ENCODE data around the gene GALP.
"Not testable (repeated sequence)": the region's sequence is repeated elsewhere in the genome, so short reads cannot be mapped to it uniquely, and the experiment has no call there.

Gene GALP

DNA sequence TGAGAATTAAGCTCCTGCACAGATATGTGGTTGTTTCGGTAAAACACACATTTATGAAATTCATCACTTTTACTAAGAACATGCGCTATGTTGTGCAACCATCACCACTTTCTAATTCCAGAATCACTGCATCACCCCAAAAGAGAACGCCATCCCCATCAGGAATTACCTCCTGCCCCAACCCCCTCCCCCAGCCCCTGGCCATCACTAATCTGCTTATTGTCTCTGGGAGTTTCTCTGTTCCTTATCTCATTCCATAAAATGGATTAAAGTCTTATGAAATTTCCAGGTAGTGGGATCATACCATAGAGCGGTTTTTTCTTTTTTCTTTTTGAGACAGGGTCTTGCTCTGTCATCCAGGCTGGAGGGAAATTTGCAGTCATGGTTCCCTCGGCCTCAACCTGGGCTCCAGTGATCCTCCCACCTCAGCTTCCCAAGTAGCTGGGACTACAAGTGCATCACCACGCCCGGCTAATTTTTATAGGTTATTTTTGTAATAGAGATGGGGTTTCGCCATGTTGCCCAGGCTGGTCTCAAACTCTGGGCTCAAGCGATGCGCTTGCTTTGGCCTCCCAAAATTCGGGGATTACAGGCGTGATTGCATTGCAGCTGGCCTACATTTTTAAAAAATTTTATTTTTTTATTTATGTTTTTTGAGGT, 18.3 kb downstream of the GALP start:
- no peak for DNase-seq

DNA sequence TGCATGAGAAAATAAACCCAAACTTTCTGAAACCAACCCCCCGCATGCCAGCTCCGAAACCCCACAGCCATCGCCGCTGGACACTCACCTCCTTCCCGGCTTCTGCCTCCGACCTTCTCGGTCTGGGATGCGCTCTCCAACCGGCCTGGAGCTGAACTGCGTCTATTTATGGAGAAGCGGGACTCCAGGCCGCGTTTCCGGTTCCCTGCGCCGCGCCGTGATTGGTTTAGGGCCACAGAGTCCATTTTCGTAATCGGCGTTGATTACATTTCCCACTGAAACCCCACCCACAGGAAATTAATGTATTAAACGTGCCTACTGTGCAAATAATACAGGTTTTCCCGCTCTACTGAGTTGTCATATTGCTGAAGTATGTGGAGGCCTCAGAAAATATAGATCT, 21.8 kb downstream of the GALP start, which contains the start of gene ZSCAN5B:
Gene ZSCAN5B (minus strand): TSS at position 138 of the 400 bp plus-strand sequence. CDS start 4,731 bp downstream, outside the sequence.
- DNase-seq, result not testable (repeated sequence)

DNA sequence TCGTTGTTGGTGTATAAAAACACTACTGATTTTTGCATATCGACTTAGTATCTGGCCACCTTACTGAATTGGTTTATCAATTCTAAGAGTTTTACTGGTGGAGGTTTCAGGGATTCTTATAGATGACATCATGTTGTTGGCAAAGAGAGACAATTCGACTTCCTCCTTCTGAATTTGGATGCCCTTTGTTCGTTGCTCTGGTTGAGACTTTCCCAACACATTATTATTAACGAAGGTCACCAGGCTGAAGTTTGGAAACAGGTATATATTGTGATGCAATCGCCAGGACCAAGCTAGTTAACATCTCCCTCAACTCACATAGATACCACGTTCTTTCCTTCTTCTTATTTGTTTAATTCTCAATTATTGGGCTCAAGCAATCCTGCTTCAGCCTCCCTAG, 23.9 kb downstream of the GALP start:
- DNase-seq, result no peak

DNA sequence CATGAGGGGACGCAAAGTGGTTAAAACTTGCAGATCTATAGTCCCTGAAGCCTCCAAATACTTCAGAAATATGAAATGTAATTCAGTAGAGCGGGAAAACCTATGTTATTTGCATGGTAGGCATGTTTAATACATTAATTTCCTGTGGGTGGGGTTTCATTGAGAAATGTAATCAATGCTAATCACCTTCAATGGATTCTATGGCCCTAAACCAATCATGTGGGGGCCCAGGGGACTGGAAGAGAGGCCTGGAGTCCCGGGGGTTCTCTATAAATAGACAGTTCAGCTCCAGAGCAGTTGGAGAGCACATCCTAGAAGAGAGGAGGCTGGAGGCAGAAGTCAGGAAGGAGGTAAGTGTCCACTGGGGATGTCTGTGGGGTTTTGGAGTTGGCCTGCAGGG, 26.2 kb downstream of the GALP start, which contains the start of gene ZSCAN5C:
Gene ZSCAN5C (plus strand): TSS at position 301 of the 400 bp plus-strand sequence. CDS start 3,641 bp downstream, outside the sequence.
- no peak for DNase-seq

DNA sequence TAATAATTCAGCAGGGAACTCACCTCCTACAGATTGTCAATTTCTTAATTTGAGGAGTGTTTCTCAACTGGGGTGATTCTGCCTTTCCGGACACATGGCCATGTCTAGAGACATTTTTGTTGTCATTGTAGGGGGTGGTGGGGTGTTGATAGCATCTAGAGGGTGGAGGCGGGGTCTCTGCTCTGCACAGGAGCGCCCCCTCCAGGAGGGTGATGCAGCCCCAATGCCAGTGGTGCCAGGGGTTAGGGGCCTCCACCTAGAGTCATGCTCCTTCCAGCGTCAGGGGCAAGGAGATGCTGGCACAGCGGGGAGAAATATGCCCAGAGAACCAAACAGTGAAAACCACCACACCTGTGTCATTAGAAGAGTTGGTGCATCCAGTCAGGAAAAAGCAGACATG, 31.8 kb downstream of the GALP start:
- not testable (repeated sequence) for DNase-seq

DNA sequence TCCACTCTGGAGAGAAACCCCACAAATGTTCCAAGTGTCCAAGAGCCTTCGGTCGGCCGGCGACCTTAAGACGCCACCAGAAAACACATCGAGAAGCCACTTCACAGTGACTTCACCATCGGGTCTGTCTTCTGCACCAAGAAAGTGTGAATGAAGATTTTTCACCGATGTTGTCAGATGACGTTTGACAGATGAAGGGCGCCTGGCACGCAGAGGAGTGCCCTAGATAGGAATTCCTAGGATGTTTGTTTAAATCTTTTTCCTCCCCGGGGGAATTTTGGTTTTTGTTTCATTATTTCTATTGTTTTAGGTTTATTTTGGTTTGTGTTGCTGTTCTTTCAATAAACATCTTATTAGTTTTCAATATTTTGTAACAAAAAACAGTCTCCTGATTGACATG, 33.3 kb downstream of the GALP start:
- DNase-seq, result no peak

DNA sequence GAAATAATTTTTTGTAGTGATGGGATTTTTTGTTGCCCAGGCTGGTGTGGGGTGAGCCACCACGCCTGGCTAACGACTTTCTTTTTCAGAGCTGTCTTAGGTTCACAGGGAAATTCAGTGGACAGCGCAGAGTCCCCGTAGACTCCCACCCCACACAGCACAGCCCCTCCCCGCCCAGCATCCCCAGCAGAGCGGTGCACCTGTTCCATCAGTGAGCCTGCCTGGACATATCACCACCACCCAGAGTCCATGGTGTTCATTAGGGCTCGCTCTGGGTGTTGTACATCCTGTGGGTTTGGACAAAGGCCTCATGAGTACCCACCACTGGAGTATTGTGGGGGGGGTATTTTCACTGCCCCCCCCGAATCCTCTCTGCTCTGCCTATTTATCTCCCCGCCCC, 34.2 kb downstream of the GALP start:
- DNase-seq, result not testable (repeated sequence)

DNA sequence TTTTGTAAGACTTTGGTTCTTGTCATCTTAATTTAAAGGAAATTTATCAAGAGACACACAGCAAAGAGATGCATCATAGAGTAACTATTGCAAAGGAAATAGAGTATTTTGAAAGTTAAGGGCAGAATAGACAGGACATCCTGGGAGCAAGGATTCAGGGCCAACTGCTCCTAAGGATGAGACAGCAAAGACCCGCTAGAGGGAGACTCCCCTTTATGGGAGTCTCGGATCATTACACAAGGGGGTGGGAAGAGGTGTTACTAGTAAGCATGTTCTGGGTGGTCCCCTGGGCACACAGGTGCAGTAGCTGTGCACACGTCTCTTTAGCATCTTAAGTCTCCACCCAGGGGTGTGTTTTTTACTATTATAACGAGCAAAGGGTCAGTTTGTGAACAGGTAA, 35.9 kb downstream of the GALP start:
- no peak for DNase-seq

DNA sequence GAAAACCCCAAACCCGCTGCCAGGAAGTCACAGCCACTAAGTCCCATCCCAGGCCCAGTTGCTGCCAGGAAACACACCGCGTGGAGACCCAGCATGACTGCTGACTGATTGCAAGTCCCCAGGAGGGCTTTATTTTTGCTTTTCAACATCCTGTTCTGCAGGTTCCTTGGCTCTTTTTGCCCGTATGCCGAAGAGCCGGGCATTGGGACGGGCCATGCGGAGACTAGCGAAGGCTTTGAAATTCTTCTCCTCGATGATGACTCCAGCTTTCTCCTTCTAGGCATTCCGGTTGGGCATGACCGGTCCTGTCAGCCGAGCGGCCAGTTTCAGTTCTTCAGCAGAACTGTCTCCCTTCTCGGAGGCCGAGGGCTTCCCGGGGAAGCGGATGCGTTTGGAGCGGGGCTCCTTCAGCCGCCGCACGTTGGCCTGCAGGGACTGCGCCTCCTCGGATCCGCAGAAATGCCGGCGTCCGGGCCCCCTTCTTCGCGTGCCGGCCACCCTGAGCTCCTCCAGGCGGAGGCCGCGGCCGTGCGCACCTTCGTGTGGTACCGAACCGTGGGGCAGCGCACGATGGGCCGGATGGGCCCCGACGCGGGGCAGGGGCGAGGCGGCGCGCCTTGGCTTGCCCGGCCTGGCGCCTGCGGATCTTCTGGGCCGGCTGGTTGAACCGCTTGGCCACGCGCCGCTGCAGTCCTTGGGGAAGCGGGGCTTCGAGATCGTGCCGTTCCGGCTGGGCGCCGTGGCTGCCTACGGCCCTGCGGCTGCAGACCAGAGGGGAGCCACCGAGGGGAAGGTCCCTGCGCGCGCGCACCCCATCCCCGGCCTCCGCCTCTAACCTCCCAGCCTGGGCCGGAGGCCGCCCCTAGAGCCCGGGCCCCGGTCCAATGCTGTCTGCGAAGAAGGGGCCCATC, 41.5 kb downstream of the GALP start:
- DNase-seq, result no peak

DNA sequence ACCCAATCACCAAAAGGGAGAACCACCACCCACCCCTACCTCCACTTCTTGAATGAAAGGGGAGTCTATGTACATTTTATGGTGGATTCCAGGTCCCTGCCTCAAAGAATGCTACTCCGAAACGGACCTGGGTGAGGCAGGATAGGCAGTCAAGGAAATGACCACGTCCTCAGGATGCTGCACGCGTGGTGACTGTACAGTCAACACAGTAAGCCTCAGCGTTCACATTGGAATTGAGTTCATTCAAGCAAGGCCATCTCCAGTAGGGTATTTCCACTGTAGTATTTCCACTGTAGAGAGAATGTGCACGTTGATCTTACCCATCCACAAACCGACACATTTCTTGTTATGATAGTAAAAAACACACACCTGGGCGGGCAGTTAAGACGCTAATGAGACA, 43.2 kb downstream of the GALP start:
- DNase-seq, result no peak

DNA sequence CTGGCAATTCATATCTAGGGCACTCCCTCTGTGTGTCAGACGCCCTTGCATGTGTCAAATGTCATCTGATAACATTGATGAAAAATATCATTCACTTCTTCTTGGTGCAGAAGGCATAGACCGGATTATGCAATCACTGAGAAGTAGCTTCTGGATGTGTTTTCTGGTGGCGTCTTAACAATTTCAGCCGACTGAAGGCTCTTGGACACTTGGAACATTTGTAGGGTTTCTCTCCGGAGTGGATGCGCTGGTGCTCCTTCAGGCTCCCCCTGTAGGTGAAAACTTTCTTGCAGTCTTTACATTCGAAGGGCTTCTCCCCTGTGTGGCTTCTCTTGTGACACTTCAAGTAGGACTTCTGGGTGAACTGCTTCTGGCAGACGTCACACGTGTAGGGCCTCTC, 45.6 kb downstream of the GALP start:
- DNase-seq, result not testable (repeated sequence)

DNA sequence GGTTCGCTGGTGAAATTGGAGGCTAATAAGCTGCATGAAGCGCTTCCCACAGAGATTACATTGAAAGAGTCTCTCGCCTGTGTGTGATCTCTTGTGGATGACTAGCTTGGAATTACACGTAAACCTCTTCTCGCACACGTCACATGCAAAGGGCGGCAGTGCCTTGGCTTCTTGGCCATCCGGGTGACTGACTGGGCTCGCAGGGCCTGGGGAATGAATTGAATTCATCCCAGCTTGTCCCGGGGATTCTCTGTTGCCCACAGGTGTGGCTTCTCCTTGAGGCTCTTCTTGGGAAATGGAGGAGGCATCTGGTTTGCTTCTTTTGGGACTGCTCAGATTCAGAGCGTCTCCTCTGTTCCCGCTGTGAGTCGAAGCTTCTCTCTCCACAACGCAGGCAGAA, 46.0 kb downstream of the GALP start:
- no peak for DNase-seq

DNA sequence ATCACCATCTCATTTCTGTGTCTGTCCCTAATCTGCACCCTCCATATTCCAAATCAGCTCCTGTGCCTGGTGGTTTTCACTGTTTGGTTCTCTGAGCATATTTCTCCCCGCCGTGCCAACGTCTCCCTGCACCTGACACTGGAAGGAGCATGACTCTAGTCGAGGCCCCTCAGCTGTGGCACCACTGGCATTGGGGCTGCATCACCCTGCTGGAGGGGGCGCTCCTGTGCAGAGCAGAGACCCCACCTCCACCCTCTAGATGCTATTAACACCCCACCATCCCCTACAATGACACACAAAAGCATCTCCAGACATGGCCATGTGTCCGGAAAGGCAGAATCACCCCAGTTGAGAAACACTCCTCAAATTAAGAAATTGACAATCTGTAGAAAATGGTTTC, 47.1 kb downstream of the GALP start:
- no peak for DNase-seq

DNA sequence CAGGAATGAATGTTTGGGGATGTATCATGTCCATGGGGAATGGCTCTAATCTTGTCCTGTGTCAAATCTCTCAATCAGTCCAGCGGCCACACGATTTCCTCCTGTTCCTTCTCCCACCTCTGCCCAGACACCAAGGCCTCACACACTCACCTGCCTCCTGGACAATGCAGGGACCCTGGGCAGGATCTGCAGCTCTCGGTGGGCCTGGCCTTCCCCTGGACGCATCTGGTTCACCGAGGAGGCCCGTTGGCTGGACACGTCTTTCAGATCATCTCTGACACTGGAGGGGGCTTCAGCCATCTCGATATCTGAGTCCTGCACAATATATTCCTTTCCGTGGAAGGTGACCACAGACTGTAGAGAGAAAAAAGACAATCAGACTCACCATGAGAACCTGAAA, 47.7 kb downstream of the GALP start:
- DNase-seq, result no peak
